HG03159 (cell line): ENCODE results near the gene GRIK4.
"Not testable (repeated sequence)": the region's sequence is repeated elsewhere in the genome, so short reads cannot be mapped to it uniquely, and the experiment has no call there.

Source experiments
- ATAC-seq: cut with Tn5 transposase; IDR thresholded peaks from one replicate; pipeline ENCODE4 v1.9.1; 2021; ENCODE audit warnings: mild to moderate bottlenecking, moderate library complexity; ENCODE audit not compliant: unreplicated experiment

The GRIK4 gene

GRCh38 chr11:120720760-120721159, 209.2 kb downstream of the GRIK4 start:
- ATAC-seq, result no peak

DNA sequence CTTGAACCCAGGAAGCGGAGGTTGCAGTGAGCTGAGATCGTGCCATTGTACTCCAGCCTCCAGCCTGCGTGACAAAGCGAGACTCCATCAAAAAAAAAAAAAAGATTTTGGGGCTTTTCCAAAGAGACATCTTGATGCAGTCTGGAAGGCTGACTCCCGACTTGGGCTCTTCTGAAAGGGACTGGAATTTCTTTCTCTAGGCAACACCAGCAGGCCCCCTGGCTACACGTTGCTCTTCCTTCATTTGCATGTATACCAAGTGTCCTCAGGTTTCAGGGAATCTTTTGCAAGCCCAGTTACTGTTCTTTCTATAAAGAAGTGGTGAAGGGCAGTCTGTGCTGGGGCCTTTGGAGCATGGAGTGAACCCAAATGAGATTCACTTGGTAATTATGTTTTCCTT, 211.0 kb downstream of the GRIK4 start:
- ATAC-seq, result no peak

GRCh38 chr11:120723751-120724150, 212.2 kb downstream of the GRIK4 start:
- ATAC-seq, result no peak

- ATAC-seq, result no peak
These were observed 216.2 kb downstream of the GRIK4 start for GRCh38 chr11:120727752-120728151.

- ATAC-seq, result no peak
These were observed 223.5 kb downstream of the GRIK4 start for GRCh38 chr11:120735035-120735434.

- ATAC-seq, result no peak
These were observed 227.0 kb downstream of the GRIK4 start for GRCh38 chr11:120738516-120739046.

DNA sequence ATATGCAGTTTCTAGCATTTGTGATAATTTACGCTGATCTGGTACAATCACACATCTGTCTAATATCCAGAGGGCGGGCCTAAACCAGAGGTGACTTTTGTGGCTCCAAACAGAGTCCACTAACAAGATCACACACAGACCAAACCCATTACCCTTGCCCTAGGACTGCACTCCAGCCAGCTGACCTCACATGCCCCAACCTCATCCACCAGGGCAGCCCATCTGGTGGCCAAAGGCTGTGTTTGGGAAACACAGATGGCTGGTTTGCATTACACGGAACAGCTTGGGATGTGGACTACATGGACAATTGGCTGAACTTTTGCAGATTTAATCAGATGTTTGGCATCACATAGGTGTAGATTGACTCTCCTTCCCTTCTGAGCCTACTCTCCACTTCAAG, 228.2 kb downstream of the GRIK4 start:
- no peak for ATAC-seq

GRCh38 chr11:120740380-120740779, 228.8 kb downstream of the GRIK4 start:
- no peak for ATAC-seq

- ATAC-seq, result no peak
These were observed 232.8 kb downstream of the GRIK4 start for GRCh38 chr11:120744016-120744994.

DNA sequence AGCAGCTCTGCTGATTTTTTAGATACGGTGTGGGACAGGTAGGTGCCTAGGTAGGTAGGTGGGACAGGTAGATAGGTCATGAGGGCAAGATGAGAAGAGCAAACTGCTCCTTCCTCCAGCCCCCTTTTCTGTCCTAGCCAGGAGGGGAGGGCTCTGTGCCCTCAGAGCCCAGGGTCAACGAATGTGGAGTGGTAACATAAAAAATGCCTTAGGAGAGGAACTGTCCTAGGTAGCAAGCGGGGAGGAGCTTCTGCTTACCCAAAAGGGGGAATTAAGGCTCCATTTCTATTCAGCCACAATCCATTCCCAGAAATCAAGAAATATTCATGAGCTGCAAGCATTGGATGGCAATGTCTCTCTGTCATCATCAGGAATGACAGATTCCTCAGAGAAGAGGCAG, 234.8 kb downstream of the GRIK4 start:
- ATAC-seq, result no peak

DNA sequence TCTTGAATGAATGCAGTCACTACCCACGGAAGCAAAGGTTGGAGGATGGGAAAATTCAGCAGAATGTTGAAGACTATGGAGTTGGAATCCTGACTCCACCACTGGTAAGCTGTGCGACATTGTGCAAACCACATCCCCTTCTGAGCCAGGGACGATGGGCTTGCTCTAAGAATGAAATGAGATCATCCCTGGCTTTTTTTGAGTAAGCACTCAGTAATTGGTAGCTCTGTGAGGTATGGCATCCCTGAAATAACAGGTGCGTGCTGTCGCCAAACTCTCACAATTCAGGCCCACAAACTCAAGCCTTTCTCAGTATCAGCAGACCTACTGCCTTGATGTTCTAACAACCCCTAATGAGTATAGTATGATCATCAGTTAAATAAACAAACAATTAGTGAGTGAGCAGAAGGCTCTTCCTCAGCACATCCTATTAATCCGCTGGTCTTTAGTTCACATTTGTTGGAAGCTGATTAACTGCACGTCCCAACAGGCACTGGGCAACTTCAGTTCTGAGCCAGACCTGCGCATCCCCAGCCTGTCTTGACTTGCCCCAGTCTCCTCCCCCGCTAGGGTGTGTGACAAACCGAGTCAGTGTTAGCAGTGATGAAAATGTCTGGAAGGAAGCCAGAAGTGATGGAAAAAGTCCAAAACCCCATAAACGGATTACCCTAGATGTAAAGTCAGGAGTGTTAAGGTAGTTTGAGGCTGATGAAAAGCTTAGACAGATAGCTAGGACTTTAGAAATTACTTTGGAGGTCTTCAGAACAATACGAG, 235.5 kb downstream of the GRIK4 start:
- no peak for ATAC-seq

DNA sequence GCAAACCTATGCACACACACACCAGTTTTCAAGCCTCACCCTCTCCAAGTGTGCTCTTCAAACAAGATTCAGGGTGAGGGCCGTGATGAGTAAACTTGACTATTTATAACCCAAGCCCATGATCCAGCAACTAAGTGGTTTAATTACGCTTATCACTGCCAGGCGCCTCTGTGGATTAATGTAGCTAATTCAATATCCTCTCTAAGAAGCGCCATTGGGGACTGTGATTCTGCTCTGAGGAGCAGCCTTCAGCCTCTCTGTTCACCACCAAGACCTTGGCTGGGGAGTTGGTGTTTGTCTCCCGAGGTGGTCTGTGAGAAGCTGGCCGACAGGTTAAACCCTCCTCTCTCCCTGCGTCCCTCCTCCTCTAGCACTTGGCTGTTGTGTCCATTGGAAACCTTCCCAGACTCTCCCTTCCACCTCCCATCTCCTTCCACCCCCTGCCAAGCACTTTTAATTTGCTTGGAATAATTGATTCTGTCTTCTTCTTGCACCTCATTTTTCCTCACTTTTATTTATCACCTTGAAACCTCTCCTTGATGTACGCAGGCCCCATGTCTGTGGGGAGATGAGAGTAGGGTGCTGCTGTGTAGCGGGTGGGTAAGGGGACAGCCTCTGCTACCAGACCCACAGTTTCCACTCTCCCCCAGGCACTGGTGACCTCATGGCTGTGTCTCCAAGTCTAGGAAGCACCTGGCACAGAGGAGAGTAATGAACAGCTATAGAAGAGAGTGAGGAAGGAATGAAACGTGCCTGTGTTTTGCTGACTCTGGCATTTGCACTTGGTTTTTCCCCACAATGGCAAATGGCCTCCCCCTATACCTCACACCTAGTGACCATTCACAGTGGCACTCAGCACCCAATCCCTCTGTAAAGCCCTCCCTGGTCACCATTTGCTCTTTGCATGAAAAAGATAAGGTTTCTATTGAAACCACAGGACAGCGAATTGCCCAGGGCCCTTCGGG, 236.6 kb downstream of the GRIK4 start:
- ATAC-seq, result no peak

GRCh38 chr11:120749395-120749794, 237.8 kb downstream of the GRIK4 start:
- no peak for ATAC-seq

- ATAC-seq, result no peak
These were observed 239.3 kb downstream of the GRIK4 start for GRCh38 chr11:120750647-120751549.

DNA sequence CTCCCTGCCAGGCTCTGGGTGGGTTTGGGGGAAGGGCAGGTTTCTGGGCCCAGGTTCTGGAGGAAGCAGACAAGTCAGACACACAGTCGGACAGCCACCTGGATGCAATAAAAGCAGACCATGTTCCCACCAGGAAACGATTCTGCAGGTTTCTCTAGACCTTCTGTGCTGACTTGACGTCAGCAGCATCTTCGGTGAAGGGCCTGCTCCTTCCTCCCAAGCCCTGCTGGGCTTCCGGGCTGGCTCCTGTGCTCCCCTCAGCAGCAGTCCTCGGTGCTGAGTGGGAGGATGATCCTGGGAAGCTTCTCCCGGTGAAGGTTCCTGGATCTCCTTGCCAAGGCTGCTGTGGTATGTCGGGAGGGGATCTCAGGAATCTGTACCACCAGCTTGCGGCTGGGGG, 240.0 kb downstream of the GRIK4 start:
- no peak for ATAC-seq

- ATAC-seq, result no peak
These were observed 241.1 kb downstream of the GRIK4 start for GRCh38 chr11:120752668-120753067.

DNA sequence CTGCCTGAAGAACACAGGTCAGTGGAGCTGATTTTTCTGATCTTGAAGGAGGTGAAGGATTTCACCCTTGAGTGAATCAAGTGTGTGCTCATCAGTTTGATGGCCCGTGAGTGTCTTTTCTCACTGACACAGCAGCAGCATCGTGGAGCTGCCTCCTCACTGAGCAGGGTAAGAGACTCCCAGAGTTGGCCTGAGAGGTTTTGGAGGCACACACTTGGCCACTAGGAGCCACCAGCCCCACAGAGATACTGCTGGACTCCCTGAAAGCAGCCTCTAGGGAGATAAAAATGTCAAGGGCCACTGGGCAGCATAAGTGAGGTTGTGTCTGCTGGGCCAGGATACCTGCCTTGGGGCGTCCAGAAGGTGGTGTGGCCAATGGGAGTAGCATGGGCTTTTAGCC, 245.4 kb downstream of the GRIK4 start:
- no peak for ATAC-seq

- no peak for ATAC-seq
These were observed 247.5 kb downstream of the GRIK4 start for GRCh38 chr11:120759046-120759445.

DNA sequence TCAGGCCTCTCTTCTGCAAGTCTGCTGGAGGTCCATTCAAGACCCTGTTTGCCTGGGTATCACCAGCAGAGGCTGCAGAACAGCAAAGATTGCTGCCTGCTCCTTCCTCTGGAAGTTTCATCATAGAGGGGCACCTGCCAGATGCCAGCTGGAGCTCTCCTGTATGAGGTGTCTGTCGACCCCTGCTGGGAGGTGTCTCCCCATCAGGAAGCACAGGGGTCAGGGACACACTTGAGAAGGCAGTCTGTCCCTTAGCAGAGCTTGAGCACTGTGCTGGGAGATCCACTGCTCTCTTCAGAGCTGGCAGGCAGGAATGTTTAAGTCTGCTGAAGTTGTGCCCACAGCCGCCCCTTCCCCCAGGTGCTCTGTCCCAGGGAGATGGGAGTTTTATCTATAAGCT, 254.2 kb downstream of the GRIK4 start:
- not testable (repeated sequence) for ATAC-seq
